Neural progenitor cell (in vitro differentiated cells): Measurements from ENCODE around the gene CDV3.

Experiments
- EZH2 ChIP-seq: fragments of 200-600 bp; sonication (generic); IDR thresholded peaks from 2 replicates; pipeline ENCODE4 v1.6.1; 2017; ENCODE audit warnings: antibody characterized with exemption, mild to moderate bottlenecking, moderate library complexity
- EZH2phosphoT487 ChIP-seq: fragments of 200-600 bp; sonication (generic); IDR thresholded peaks from 2 replicates; pipeline ENCODE4 v1.6.1; 2017; ENCODE audit warnings: antibody characterized with exemption
- TF ChIP-seq, protein P1 (sequence below): fragments of 200-600 bp; sonication (generic); IDR thresholded peaks from 2 replicates; pipeline ENCODE4 v1.5.1; 2017; ENCODE audit warnings: antibody characterized with exemption, mild to moderate bottlenecking

DNA sequence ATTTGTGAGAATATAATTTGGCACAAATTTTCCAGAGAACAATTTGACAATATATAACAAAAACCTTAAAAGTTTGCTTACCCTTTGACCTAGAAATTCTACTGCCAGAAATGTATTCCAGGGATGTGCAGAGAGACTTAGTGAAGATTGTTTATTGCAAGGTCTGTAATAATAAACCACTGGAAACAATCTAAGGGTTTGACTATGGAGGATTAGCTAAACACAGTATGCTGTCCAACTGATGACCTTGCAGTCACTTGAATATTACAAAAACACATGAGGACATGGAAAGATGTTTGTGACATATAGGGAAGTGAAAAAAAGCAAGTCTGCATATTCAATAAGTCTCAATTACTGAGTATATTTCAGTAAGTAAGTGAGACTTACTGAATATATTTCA, 48.1 kb upstream of the CDV3 start:
- TF ChIP-seq, protein P1, sequence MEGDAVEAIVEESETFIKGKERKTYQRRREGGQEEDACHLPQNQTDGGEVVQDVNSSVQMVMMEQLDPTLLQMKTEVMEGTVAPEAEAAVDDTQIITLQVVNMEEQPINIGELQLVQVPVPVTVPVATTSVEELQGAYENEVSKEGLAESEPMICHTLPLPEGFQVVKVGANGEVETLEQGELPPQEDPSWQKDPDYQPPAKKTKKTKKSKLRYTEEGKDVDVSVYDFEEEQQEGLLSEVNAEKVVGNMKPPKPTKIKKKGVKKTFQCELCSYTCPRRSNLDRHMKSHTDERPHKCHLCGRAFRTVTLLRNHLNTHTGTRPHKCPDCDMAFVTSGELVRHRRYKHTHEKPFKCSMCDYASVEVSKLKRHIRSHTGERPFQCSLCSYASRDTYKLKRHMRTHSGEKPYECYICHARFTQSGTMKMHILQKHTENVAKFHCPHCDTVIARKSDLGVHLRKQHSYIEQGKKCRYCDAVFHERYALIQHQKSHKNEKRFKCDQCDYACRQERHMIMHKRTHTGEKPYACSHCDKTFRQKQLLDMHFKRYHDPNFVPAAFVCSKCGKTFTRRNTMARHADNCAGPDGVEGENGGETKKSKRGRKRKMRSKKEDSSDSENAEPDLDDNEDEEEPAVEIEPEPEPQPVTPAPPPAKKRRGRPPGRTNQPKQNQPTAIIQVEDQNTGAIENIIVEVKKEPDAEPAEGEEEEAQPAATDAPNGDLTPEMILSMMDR, result no peak
- TF ChIP-seq EZH2phosphoT487 (no peak), EZH2 (no peak)
